Raji (cell line): ENCODE data around the gene CDR2L.

ENCODE experiments used
- POLR2A ChIP-seq: IDR thresholded peaks from 2 replicates; pipeline ENCODE4 v1.6.1; 2011; ENCODE audit warnings: low read depth, low read length, control low read depth; ENCODE audit not compliant: insufficient read depth

The CDR2L gene

DNA sequence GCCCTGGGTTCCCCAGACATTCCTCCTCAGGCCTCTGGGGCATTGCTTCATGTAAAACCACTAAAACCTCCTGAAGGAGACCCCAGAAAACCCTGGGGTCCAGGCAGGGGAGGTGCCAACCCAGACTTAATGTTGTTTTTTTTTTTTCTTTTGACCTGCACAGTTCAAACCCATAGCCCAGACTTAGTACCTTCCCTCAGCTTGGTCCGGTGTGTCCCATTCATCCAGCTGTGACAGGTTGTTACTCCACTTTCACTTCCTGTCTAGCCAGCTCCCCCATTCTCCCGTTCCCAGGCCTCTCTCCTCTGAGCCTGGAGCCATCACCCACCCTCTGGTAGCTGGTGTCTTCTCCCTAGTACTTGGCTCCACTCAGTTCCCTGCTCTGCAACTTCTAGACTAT lies 4.8 kb downstream of the CDR2L start:
- TF ChIP-seq POLR2A: no peak

DNA sequence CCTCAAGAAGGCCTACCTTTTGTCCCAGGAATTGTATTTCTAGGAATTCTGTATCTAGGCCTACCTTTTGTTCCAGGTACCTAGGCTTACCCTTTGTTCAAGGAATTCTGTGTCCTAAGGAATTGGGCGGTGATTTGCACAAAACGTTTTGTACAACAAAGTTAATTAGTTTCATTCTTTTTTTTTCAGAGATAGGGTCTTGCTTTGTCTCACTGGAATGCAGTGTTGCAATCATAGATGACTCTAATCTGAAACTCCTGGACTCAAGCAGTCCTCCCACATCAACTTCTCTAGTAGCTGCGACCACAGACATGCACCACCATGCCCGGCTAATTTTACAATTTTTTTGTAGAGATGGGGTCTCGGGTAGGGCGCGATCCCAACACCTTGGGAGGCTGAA lies 7.0 kb downstream of the CDR2L start:
- TF ChIP-seq POLR2A: no peak

DNA sequence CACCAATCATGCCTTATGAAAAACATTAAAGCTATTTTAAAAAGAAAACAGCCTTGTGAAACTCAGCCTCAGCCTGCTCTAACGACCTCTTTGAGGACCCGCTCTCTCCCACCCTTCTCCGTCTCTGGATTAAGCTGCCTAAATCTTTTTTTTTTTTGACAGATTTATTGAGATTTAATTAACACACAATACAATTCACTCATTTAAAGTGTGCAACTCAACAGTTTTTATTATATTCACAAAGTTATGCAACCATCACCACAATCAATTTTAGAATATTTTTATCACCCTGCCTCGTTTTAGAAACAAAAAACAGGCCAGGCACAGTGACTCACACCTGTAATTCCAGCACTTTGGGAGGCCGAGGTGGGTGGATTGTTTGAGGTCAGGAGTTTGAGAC lies 8.4 kb downstream of the CDR2L start:
- no peak for TF ChIP-seq POLR2A

DNA sequence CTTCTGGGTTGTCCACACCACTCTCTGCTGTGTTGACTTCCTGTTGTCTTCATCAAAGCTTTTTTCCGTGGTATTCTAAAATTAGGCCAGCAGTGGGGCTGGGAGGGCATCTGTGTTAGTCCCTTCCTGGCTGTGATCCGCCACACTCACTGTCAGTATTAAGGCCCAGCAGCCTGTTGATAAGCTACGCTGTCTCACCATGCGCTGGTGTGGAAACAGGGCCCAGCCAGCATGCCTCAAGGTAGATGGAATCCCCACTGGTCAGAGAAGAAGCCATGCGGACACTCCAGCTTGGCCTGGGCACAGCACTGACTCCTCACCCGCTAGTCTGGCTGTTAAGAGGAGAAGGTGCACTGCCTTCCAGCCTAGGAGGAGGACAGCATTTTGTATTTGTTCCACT lies 11.4 kb downstream of the CDR2L start:
- no peak for TF ChIP-seq POLR2A

DNA sequence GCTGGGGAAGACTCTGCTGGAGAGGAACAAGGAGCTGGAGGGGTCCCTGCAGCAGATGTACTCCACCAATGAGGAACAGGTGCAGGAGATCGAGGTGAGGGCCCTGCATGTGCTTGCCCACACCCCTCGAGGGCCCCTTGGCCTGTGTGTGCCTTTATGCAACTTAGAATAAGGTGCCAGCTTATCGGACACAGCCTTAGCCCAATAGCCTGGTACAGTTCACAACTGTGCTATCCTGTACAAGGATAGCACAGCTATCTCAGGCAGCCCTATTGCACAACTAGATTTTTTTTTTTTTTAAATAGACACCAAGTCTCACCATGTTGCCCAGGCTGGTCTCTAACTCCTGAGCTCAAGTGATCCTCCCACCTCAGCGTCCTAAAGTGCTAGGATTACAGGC lies 12.1 kb downstream of the CDR2L start:
- no peak for TF ChIP-seq POLR2A

DNA sequence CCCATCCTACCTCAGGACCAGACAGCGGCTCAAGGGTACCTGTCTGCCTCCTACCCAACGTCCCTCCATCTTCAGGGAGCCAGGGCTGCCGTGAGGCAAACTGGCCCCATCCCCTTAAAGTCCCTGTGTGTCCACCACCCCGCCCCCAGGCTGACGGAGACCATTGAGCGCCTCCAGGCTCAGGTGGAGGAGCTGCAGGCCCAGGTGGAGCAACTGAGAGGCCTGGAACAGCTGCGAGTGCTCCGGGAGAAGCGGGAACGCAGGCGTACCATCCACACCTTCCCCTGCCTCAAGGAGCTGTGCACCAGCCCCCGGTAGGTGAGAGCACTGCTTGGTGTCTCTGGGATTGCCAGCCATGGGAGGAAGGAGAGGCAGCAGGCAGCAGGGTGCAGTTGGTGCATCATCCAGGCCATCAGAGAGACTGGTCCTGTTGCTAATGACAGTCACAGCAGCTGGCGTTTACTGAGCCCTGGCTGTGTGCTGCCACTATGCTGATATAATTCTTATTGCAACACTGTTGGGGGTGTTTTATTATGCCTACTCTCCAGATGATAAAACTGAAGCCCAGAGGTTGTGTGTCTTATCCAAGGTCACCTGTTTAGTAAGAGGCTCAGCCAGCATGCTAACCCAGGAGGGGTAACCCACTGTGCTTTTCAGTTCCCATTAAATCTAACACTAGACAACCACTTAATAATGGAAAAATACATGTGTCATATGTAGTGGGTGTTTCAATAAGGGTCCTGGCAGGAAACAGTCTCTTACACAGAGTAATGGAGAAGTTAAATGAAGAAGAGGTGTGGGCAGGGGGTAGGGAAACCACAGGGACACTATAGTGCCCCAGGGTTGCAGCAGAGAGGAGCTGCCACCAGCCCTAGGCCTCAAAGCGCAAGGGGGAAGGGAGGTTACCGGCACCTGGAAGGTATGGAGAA lies 14.7 kb downstream of the CDR2L start:
- TF ChIP-seq POLR2A: no peak

DNA sequence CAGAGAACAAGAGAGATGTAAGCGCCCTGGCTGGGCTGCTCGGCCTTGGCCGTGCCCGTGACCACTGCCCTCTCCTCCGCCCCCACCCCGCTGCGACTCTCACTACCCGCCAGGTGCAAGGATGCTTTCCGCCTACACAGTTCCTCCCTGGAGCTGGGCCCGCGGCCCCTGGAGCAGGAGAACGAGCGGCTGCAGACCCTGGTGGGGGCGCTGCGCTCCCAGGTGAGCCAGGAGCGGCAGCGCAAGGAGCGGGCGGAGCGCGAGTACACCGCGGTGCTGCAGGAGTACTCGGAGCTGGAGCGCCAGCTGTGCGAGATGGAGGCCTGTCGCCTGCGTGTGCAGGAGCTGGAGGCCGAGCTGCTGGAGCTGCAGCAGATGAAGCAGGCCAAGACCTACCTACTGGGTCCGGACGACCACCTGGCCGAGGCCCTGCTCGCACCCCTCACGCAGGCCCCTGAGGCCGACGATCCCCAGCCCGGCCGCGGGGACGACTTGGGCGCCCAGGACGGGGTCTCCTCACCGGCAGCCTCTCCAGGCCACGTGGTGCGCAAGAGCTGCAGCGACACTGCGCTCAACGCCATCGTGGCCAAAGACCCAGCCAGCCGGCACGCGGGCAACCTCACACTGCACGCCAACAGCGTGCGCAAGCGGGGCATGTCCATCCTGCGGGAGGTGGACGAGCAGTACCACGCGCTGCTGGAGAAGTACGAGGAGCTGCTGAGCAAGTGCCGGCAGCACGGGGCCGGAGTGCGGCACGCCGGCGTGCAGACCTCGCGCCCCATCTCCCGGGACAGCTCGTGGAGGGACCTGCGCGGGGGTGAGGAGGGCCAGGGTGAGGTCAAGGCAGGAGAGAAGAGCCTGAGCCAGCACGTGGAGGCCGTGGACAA lies 15.9 kb downstream of the CDR2L start:
- no peak for TF ChIP-seq POLR2A

DNA sequence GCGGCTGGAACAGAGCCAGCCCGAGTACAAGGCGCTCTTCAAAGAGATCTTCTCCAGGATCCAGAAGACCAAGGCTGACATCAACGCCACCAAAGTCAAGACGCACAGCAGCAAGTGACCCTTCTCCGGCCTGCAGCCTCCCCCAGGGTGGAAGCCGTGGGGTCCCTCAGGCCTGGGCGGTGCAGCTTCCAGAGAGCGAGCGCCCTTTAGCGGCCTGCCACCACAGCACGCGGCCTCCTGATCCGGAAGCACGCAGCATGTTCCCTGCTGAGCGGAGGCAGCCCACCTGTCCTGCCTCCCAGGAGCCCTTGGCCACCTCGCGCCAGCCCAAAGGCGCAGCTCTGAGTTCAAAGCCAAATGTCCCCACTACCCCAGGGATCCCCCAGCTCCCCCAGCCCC lies 16.5 kb downstream of the CDR2L start:
- no peak for TF ChIP-seq POLR2A

DNA sequence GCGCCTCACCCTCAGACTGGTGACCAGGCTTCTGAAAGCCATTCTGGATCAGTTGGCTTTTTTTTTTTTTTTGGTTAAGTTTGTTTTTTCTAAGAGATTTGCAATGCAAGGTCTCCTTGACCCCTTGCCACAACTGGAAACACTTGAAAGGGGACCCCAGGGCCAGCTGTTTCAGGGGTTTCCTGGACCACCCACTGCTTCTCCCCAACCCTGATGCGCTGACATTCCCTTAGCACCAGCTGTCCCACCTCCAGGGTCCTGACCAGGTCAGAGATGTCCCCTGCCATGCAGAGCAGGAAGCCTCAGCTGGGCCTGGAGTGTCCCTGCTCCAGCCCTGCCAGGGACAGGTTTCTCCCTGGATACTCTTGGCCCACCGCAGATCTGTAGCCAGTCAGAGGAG lies 16.9 kb downstream of the CDR2L start:
- TF ChIP-seq POLR2A: no peak

DNA sequence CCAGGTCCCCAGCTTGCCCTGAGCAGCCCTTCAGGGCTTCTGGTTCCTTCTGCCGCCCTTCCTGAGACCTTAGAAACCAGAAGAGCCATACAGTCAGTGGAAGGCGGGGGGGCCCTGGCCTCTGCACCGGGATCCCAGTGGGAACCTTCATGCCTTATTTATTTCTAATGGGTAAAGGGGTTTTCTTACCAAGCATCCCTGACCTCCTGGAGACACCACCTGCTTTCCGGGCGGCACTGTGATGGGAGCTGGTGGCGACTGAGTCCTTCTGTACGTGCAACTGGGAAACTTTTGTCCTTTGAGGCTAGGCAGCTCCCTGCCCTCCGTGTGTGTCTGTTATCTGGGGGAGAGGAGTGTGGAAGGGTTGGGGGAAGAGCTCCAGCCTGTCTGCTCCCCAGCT lies 17.9 kb downstream of the CDR2L start:
- no peak for TF ChIP-seq POLR2A

DNA sequence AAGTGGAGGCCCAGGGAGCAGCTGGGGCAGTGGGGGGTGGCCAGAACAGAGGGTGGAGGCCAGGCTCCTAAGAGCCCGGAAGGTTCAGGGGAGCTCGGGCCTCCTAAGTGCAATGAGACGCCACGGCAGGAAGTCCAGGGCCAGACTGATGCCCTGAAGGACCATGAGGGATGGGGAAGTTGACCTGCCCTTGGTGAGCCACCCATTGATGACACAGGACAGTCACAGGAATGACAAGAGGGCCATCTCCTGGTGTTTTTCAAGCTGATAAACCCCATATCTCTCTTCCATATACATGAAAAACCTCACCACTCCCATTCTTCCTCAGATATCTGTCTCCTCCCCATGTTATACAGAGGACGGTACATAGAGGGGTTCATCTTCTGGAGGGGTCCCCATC lies 19.2 kb downstream of the CDR2L start:
- no peak for TF ChIP-seq POLR2A

DNA sequence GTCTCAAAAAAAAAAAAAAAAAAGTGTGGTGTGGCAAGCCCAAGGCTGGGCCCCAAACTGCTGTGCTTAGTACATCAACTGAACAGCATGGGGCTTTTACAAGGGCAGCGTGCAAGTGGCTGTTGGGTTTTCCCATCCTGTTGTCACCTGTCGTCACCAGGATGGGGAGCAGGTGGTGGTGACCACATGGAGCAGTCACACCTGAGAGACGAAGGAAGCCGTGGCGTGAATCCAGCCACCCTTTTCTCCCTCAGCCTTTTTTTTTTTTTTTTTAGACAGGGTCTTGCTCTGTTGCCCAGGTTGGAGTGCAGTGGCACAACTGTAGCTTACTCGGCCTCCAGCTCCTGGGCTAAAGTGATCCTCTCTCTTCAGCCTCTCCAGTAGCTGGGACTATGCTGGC lies 20.9 kb downstream of the CDR2L start:
- TF ChIP-seq POLR2A: no peak

DNA sequence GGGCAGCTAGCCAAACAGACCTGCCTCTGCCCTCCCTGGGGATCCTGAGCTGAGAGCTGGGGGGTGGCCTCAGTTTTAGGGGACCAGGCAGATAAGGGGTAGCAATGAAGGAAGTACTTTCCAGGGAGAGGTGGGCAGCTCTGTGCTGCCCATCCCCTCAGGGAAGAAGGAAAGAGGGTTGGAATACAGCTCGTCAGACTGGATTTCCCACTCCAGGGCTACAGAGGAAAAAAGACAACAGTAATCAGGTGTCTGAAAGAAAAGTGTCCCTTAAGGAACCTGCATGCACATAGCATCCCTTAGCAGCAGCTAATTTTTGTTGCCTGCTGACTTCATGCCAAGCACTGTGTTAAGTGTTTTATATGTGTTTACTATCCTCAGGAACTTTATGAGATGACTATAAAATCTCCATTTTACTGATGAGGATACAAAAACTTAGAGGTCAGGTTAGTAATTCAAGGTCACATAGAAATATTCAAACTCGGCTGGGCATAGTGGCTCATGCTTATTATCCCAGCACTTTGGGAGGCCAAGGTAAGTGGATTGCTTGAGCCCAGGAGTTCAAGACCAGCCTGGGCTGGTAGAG lies 21.8 kb downstream of the CDR2L start:
- TF ChIP-seq POLR2A: no peak

DNA sequence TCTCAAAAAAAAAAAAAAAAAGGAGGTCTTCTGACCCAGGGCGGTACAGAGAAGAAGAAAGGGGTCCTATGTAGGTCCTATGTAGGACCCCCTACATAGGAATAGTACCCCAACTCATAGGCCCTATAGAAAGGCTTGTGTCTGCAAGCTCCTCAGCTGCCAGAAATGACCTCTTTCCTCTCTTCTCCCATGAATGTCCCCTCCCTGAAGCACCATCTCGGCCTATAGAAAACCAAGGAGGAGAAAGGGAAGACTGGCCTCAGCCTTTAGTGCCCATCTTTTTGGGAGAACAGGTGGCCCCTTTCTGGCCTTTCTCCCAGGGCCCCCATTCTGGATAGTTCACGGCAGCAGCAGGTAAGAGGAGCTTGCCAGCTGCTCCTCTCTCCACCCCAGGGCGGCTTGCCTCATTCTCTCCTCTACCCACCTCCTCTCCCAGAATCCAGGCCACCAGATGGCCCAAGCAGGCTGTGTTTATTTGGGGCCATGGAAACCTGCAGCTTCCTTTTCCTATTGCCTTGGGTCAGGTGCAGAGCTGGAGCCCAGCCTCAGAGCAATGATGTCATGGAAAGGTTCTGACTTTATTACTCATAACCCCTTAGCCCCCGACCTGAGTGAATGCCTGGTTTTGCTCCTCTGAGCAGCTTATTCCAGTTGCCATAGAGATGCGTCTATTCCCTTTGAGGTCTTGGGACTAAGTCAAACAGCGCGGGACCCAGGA lies 23.4 kb downstream of the CDR2L start:
- TF ChIP-seq POLR2A: no peak
